Measurements from ENCODE around the gene XRN2.

XRN2 gene
- 134 to 327 (median 185) reads per million in 9 experiments for total RNA-seq

- H3K27ac Mint-ChIP-seq = peak within 1 kb of the TSS; percentile 98 to 99
- peak within 1 kb of the TSS; percentile 95 for H3K4me3 Mint-ChIP-seq
- ATAC-seq (replicated peaks) (peak; percentile 84), DNase-seq (peak; percentile 92)
- no peaks in the 10 kb centered on the region for H3K9me3 Mint-ChIP-seq
- peaks cover 24 to 25% of the 10 kb centered on the region in 2 donors for H3K4me1 Mint-ChIP-seq (ENCODE audit: low read depth in 2 of 2)
- no peaks in the 10 kb centered on the region for H3K27me3 Mint-ChIP-seq
- peaks cover 18% of the 10 kb centered on the region for H3K36me3 Mint-ChIP-seq (ENCODE audit: insufficient read depth)
Measured at GRCh38 chr20:21303061-21303871, at the start of gene XRN2. XRN2 (plus strand) TSS chr20:21303331; CDS start chr20:21303399, 68 bp downstream.

DNA sequence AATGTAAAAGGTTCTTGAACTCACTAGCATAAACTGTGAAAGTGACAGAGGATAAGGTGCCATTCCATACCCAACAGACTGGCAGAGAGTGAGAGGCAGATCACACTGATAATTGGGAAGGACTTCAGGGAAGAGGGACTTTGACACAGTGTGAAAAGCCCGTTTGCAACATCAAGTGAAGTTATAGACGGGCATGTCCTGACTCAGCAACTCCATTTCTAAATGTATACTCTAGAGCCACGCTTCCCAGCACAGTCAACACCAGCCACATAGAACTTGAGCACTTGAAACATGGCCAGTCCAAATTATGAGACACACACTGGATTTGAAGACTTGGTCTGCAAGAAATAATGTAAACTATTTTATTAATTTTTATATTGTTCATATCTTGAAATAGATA lies 45.9 kb upstream of the XRN2 start:
- Mint-ChIP-seq H3K27me3 (peaks cover 0 to 4% of the 10 kb centered on the region in 2 donors), H3K4me1 (ENCODE audit: low read depth in 2 of 2) (no peaks in the 10 kb centered on the region), H3K27ac (no peak overlapping the region), H3K9me3 (no peaks in the 10 kb centered on the region), H3K4me3 (no peak overlapping the region), H3K36me3 (ENCODE audit: insufficient read depth) (no peaks in the 10 kb centered on the region)
- DNase-seq (no peak), ATAC-seq (replicated peaks) (no peak)

DNA sequence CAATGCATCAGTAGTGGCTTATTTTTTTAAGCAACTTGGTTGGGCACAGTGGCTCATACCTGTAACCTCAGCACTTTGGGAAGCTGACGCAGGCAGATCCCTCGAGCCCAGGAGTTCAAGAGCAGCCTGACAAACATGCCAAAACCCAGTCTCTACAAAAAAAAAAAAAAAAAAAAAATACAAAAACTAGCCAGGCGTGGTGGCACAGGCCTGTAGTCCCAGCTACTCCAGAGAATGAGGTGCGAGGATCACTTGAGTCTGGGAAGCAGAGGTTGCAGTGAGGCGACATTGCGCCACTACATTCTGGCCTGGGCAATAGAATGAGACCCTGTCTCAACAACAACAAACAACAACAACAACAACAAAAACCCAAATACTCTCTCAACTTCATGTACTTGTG lies 44.7 kb upstream of the XRN2 start:
- ATAC-seq (replicated peaks) (no peak), DNase-seq (no peak)
- H3K27ac Mint-ChIP-seq = no peak overlapping the region
- no peaks in the 10 kb centered on the region for H3K9me3 Mint-ChIP-seq
- H3K4me1 Mint-ChIP-seq (ENCODE audit: low read depth in 2 of 2) = no peaks in the 10 kb centered on the region
- no peak overlapping the region for H3K4me3 Mint-ChIP-seq
- no peaks in the 10 kb centered on the region for H3K36me3 Mint-ChIP-seq (ENCODE audit: insufficient read depth)
- H3K27me3 Mint-ChIP-seq = peaks cover 11 to 14% of the 10 kb centered on the region in 2 donors

GRCh38 chr20:21259346-21259745 lies 43.8 kb upstream of the XRN2 start:
- no peak for DNase-seq
- Mint-ChIP-seq H3K27me3 (peaks cover 13 to 16% of the 10 kb centered on the region in 2 donors), H3K9me3 (no peaks in the 10 kb centered on the region), H3K4me1 (ENCODE audit: low read depth in 2 of 2) (no peaks in the 10 kb centered on the region), H3K27ac (no peak overlapping the region), H3K4me3 (no peak overlapping the region), H3K36me3 (ENCODE audit: insufficient read depth) (no peaks in the 10 kb centered on the region)
- ATAC-seq (replicated peaks) = no peak

GRCh38 chr20:21262812-21263211 lies 40.3 kb upstream of the XRN2 start:
- Mint-ChIP-seq H3K27ac (no peak overlapping the region), H3K27me3 (peaks cover 16 to 40% of the 10 kb centered on the region in 2 donors)
- no peak for ATAC-seq (replicated peaks)

DNA sequence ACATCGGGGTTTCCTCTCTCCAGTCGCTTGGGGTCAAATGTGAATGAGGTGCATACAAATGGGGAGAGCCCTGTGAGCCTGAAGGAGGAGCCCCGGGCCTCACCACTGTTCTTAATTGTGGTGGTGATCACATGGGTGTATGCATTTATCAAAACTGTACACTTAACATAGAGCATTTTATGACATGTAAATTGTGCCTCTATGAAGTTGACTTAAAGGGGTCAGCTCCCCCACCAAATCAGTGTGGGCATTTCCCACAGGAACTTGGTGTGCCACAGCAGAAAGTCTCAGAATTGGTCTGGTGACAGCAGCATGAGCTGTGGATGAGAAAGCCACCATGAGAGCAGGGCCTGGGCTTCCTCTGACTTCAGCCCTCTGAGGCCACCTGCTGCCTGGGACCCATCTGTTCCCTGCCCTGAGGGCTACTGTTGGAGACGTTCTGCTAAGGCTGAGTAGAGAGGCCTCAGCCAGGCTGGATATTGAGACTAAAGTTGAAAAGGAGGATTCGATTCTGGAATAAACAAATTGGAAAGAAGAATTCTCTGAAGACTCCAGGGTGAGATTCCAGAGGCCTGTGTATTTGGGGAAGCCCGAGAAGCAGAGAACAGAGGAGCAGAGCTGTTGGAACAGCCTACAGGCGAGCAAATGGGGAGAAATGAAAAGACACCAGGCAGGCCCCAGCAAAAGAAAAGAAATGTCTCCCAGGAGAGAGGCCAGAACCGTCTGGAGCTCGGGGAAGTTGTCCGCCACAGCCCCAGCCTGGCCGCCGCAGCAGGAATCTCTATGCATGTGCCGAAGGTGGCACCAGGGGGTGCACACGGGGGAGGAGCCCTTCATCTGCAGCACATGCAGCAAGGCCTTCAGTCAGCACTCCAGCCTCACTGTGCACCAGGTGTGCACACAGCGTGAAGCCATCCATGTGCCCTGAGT lies 37.6 kb upstream of the XRN2 start:
- no peaks in the 10 kb centered on the region for H3K4me1 Mint-ChIP-seq (ENCODE audit: low read depth in 2 of 2)
- H3K27me3 Mint-ChIP-seq = peaks cover 17 to 56% of the 10 kb centered on the region in 2 donors
- ATAC-seq (replicated peaks) (no peak), DNase-seq (no peak)
- H3K36me3 Mint-ChIP-seq (ENCODE audit: insufficient read depth) = no peaks in the 10 kb centered on the region
- no peaks in the 10 kb centered on the region for H3K9me3 Mint-ChIP-seq
- H3K27ac Mint-ChIP-seq = no peak overlapping the region
- H3K4me3 Mint-ChIP-seq = no peak overlapping the region

More at GRCh38 chr20:21262812-21263211, 40.3 kb upstream of the XRN2 start:
- Mint-ChIP-seq H3K9me3 (no peaks in the 10 kb centered on the region), H3K4me1 (ENCODE audit: low read depth in 2 of 2) (no peaks in the 10 kb centered on the region), H3K4me3 (no peak overlapping the region), H3K36me3 (ENCODE audit: insufficient read depth) (no peaks in the 10 kb centered on the region)
- DNase-seq = no peak

DNA sequence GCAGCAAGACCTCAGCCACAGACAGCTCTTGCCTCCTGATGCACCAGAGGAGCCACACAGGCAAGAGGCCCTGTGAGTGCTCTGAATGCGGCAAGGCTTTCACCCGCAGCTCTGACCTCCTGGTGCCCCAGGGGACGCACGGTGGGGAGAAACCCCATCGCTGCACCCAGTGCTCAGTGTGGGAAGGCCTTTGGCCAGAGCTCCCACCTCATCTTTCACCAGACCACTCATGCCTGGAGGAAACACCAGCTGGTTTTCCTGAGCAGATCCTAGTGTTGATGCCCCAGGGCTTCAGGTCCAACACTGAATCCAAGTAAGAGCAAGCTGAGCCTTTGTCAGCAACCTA lies 37.0 kb upstream of the XRN2 start:
- Mint-ChIP-seq H3K27me3 (peaks cover 17 to 57% of the 10 kb centered on the region in 2 donors), H3K27ac (no peak overlapping the region), H3K9me3 (no peaks in the 10 kb centered on the region), H3K36me3 (ENCODE audit: insufficient read depth) (no peaks in the 10 kb centered on the region), H3K4me3 (no peak overlapping the region), H3K4me1 (ENCODE audit: low read depth in 2 of 2) (no peaks in the 10 kb centered on the region)
- no peak for DNase-seq
- no peak for ATAC-seq (replicated peaks)

GRCh38 chr20:21269772-21270171 lies 33.4 kb upstream of the XRN2 start:
- ATAC-seq (replicated peaks) (no peak), DNase-seq (no peak)
- no peaks in the 10 kb centered on the region for H3K4me1 Mint-ChIP-seq (ENCODE audit: low read depth in 2 of 2)
- no peak overlapping the region for H3K4me3 Mint-ChIP-seq
- no peak overlapping the region for H3K27ac Mint-ChIP-seq
- H3K27me3 Mint-ChIP-seq = peaks cover 23 to 75% of the 10 kb centered on the region in 2 donors
- peaks cover 0 to 1% of the 10 kb centered on the region in 2 donors for H3K9me3 Mint-ChIP-seq
- no peaks in the 10 kb centered on the region for H3K36me3 Mint-ChIP-seq (ENCODE audit: insufficient read depth)

DNA sequence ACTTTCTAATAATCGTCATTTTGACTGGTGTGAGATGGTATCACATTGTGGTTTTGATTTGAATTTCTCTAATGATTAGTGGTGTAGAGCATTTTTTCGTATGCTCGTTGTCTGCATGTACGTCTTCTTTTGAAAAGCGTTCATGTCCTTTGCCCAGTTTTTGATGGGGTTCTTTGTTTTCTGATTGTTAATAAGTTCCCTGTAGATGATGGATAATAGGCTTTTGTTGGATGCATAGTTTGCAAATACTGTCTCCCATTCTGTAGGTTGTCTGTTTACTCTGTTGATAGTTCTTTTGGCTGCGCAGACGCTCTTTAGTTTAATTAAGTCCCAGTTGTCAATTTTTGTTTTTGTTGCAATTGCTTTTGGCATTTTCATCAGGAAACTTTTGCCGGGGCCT lies 32.3 kb upstream of the XRN2 start:
- Mint-ChIP-seq H3K4me3 (no peak overlapping the region), H3K27ac (no peak overlapping the region), H3K27me3 (peaks cover 23 to 69% of the 10 kb centered on the region in 2 donors), H3K4me1 (ENCODE audit: low read depth in 2 of 2) (no peaks in the 10 kb centered on the region), H3K36me3 (ENCODE audit: insufficient read depth) (no peaks in the 10 kb centered on the region), H3K9me3 (peaks cover 0 to 1% of the 10 kb centered on the region in 2 donors)
- ATAC-seq (replicated peaks) (no peak), DNase-seq (no peak)

- ATAC-seq (replicated peaks) (no peak), DNase-seq (no peak)
- no peaks in the 10 kb centered on the region for H3K4me1 Mint-ChIP-seq (ENCODE audit: low read depth in 2 of 2)
- no peaks in the 10 kb centered on the region for H3K36me3 Mint-ChIP-seq (ENCODE audit: insufficient read depth)
- H3K27ac Mint-ChIP-seq = no peak overlapping the region
- no peak overlapping the region for H3K4me3 Mint-ChIP-seq
- peaks cover 0 to 1% of the 10 kb centered on the region in 2 donors for H3K9me3 Mint-ChIP-seq
- H3K27me3 Mint-ChIP-seq = peaks cover 23 to 58% of the 10 kb centered on the region in 2 donors
Measured at GRCh38 chr20:21272279-21272678, 30.9 kb upstream of the XRN2 start.

DNA sequence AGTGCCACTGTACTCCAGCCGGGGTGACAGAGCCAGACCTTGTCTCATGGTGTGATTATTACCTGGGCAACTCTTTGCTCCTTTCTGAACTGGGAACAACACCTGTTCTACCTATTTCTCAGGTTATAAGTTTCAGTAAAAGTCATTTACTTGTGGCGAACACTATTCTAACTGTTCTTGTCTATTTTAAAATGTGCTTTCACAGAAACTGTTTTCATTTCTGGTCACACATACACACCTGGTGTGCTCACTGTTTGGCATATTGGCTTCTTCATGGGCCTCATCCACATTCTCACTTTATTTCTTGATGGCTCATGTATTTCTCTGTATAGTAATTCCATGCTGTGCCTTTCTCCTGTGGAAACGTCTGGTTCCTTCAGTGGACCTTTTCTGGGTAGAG lies 30.5 kb upstream of the XRN2 start:
- H3K36me3 Mint-ChIP-seq (ENCODE audit: insufficient read depth) = no peaks in the 10 kb centered on the region
- no peak overlapping the region for H3K4me3 Mint-ChIP-seq
- no peaks in the 10 kb centered on the region for H3K4me1 Mint-ChIP-seq (ENCODE audit: low read depth in 2 of 2)
- peaks cover 0 to 1% of the 10 kb centered on the region in 2 donors for H3K9me3 Mint-ChIP-seq
- DNase-seq (no peak), ATAC-seq (replicated peaks) (no peak)
- H3K27ac Mint-ChIP-seq = no peak overlapping the region
- peaks cover 20 to 58% of the 10 kb centered on the region in 2 donors for H3K27me3 Mint-ChIP-seq

- no peaks in the 10 kb centered on the region for H3K36me3 Mint-ChIP-seq (ENCODE audit: insufficient read depth)
Measured at GRCh38 chr20:21273755-21274386, 29.3 kb upstream of the XRN2 start.

DNA sequence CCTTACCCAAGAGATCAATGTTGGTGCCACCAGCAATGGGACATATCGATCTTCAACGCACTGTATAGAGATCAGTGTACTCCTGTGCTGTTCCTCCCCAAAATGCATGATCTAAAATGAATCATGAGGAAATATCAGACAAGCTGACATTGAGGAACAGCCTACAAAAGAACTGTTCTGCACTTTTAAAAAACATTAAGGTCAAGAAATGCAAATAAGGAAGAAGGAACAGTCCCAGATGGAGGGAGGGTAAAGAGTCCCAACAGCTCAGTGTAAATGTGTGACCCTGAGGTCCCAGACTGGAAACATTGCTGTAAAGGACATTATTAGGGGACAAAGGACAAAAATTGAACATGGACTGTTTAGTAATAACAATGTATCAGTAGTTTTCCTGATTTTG lies 24.3 kb upstream of the XRN2 start:
- ATAC-seq (replicated peaks) (no peak), DNase-seq (no peak)
- H3K9me3 Mint-ChIP-seq = no peaks in the 10 kb centered on the region
- peaks cover 12 to 23% of the 10 kb centered on the region in 2 donors for H3K27me3 Mint-ChIP-seq
- H3K4me3 Mint-ChIP-seq = no peak overlapping the region
- H3K4me1 Mint-ChIP-seq (ENCODE audit: low read depth in 2 of 2) = peaks cover 0 to 4% of the 10 kb centered on the region in 2 donors
- no peaks in the 10 kb centered on the region for H3K36me3 Mint-ChIP-seq (ENCODE audit: insufficient read depth)
- H3K27ac Mint-ChIP-seq = no peak overlapping the region

More at GRCh38 chr20:21273755-21274386, 29.3 kb upstream of the XRN2 start:
- H3K27me3 Mint-ChIP-seq = peaks cover 18 to 47% of the 10 kb centered on the region in 2 donors
- no peak for DNase-seq
- no peak for ATAC-seq (replicated peaks)
- H3K4me1 Mint-ChIP-seq (ENCODE audit: low read depth in 2 of 2) = no peaks in the 10 kb centered on the region
- no peak overlapping the region for H3K27ac Mint-ChIP-seq
- peaks cover 0 to 1% of the 10 kb centered on the region in 2 donors for H3K9me3 Mint-ChIP-seq
- no peak overlapping the region for H3K4me3 Mint-ChIP-seq

Data from effector memory CD8-positive, alpha-beta T cell (primary cell).